Activated CD4-positive, alpha-beta T cell treated with anti-CD3 and anti-CD28 coated beads, Interleukin-2, amount 10 ng/mL, durations not matched to agents 7 days and 5 days (primary cell): ENCODE data around the gene TMSB4X. TPM values are rescaled to one million over a fixed set of nuclear protein-coding genes. Genes with fewer than 3 reads are reported as not detected.
"Not testable (repeated sequence)": the region's sequence is repeated elsewhere in the genome, so short reads cannot be mapped to it uniquely, and the experiment has no call there.

ENCODE experiments used
- CTCF ChIA-PET: fragments of 350-600 bp; sonication (Branson Sonifier 250); formaldehyde crosslinking; loops from one replicate; lab custom pipeline; 2021; ENCODE audit warnings: antibody characterized with exemption; lab: Charles Lee
- POLR2A ChIA-PET: fragments of 350-600 bp; sonication (Branson Sonifier 250); formaldehyde crosslinking; loops from one replicate; lab custom pipeline; 2021; ENCODE audit warnings: antibody characterized with exemption; lab: Charles Lee
- DNase-seq: peaks from one replicate; pipeline ENCODE4 v3.0.0-alpha.2; 2020
- H3K27ac Mint-ChIP-seq: one replicate; pipeline ENCODE4 v1.8.0; 2021; ENCODE audit warnings: mild to moderate bottlenecking, moderate library complexity, mixed read lengths
- H3K27me3 Mint-ChIP-seq: one replicate; pipeline ENCODE4 v1.8.0; 2021; ENCODE audit warnings: mixed read lengths
- H3K36me3 Mint-ChIP-seq: one replicate; pipeline ENCODE4 v1.8.0; 2021; ENCODE audit warnings: low read depth, mixed read lengths
- H3K4me1 Mint-ChIP-seq: one replicate; pipeline ENCODE4 v1.8.0; 2021; ENCODE audit warnings: mixed read lengths
- H3K4me3 Mint-ChIP-seq: one replicate; pipeline ENCODE4 v1.8.0; 2021; ENCODE audit warnings: mild to moderate bottlenecking, moderate library complexity, mixed read lengths
- H3K9me3 Mint-ChIP-seq: one replicate; pipeline ENCODE4 v1.8.0; 2021; ENCODE audit warnings: mixed read lengths
- total RNA-seq, 2 experiments: library from RNA; stranded (reverse); gene quantifications; one replicate each; pipeline ENCODE4 v1.2.3, GENCODE V29; 2021

TMSB4X gene
- total RNA-seq: 1,000 to 10,000 TPM; 9,113 to 9,418 TPM

DNA sequence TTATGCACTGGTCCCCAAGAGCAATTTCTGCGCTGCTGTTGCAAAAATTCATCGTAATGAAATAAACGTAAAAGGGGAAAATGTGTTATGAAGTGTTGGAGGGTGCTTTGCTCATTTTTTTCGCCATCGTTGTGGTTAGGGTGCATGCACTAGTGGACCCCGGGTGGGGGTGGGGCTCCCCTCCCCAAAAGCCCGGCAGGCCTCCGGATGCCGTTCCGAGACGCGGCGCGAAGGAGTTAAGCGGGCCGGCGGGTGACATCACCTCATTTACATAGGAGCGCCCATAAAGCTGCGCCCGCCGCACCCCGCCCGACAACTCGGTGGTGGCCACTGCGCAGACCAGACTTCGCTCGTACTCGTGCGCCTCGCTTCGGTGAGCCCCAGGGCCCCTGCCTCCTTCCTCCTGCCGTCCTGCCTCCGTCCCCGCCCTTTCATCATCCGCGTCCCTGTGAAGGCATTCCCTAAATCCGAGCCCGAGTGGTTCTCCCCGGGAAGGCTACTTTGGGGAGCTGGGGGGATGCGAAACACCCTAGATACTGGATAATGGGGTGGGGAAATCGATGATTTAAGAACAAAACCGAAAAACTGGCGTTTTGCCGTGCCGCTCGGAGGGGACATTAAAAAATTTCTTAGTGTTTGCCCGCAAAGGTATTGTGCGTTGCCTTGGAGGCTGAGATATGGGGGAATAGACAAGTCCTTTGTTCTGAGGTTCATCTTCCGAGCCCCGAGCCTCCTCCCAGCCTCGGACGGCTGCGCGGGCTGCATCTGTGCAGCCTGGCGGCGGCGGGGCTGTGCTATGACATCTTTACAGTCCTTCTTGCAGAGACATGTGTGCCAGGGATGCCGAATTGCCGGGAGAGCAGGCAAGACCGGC is at the start of gene TMSB4X:
Gene TMSB4X, plus strand, starts transcription at position 315 of the 874 bp plus-strand sequence.
- Mint-ChIP-seq H3K4me1 (peaks cover 30% of the 10 kb centered on the region), H3K4me3 (peak within 1 kb of the TSS; percentile 96), H3K9me3 (no peaks in the 10 kb centered on the region)

GRCh38 chrX:12929701-12930100 is 45.2 kb upstream of the TMSB4X start:
- H3K4me1 Mint-ChIP-seq: no peaks in the 10 kb centered on the region
- ChIA-PET CTCF (interaction anchor here (2.1 kb wide), 1 partner anchor 17 kb away, joined by 10 read pairs; no protein-coding TSS in a partner anchor), POLR2A (interaction anchor here (0.7 kb wide), 1 partner anchor 514 kb away, joined by 3 read pairs; no protein-coding TSS in a partner anchor)
- H3K9me3 Mint-ChIP-seq: peaks cover 6% of the 10 kb centered on the region
- H3K27me3 Mint-ChIP-seq: peaks cover 3% of the 10 kb centered on the region
- H3K4me3 Mint-ChIP-seq: no peak overlapping the region
- no peaks in the 10 kb centered on the region for H3K36me3 Mint-ChIP-seq
- no peak overlapping the region for H3K27ac Mint-ChIP-seq
- DNase-seq: no peak

More for the DNA sequence above, at the start of gene TMSB4X:
- Mint-ChIP-seq H3K27me3 (no peaks in the 10 kb centered on the region), H3K36me3 (peaks cover 45% of the 10 kb centered on the region), H3K27ac (peak within 1 kb of the TSS; percentile 99)
- DNase-seq: peak; percentile 85
- ChIA-PET CTCF (interaction anchor here (0.7 to 6.7 kb wide), 8 partner anchors 18 to 117 kb away, joined by 3 to 37 read pairs (median 8); no protein-coding TSS in a partner anchor), POLR2A (interaction anchor here (0.8 to 2.9 kb wide), 7 partner anchors 9 to 113 kb away, joined by 4 to 10 read pairs (median 6); no protein-coding TSS in a partner anchor)

GRCh38 chrX:12930150-12930549 is 44.8 kb upstream of the TMSB4X start:
- no peak for DNase-seq
- Mint-ChIP-seq H3K9me3 (peaks cover 6% of the 10 kb centered on the region), H3K4me3 (no peak overlapping the region), H3K36me3 (no peaks in the 10 kb centered on the region), H3K27me3 (peaks cover 2% of the 10 kb centered on the region), H3K4me1 (no peaks in the 10 kb centered on the region), H3K27ac (no peak overlapping the region)
- ChIA-PET POLR2A (interaction anchor here (0.7 kb wide), 1 partner anchor 514 kb away, joined by 3 read pairs; no protein-coding TSS in a partner anchor), CTCF (interaction anchor here (0.6 to 2.1 kb wide), 3 partner anchors 9 to 684 kb away, joined by 3 to 10 read pairs (median 3); no protein-coding TSS in a partner anchor)

GRCh38 chrX:12932244-12932643 is 42.7 kb upstream of the TMSB4X start:
- ChIA-PET POLR2A (no interaction called here), CTCF (interaction anchor here (1.1 to 1.4 kb wide), 2 partner anchors 14 to 18 kb away, joined by 3 read pairs; no protein-coding TSS in a partner anchor)
- no peak for DNase-seq
- Mint-ChIP-seq H3K4me3 (no peak overlapping the region), H3K27me3 (no peaks in the 10 kb centered on the region), H3K36me3 (no peaks in the 10 kb centered on the region), H3K27ac (no peak overlapping the region), H3K4me1 (no peaks in the 10 kb centered on the region), H3K9me3 (peaks cover 6% of the 10 kb centered on the region)

DNA sequence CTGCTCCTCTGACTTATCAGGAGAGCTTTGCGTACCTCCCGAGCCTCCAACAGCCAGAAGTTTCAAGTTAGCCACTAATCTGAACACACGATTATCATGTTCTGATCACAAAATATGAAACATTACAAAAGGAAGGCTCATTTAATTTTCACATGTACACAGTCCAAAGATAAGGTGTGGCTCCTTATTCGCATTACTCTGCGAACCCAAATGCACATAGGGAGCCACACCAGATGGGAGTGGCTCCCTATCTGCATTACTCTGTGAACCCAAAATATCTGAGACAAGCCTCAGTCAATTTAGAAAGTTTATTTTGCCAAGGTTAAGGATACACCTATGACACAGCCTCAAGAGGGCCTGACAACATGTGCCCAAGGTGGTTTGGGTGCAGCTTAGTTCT is 40.1 kb upstream of the TMSB4X start:
- POLR2A ChIA-PET: no interaction called here
- Mint-ChIP-seq H3K4me3 (no peak overlapping the region), H3K27me3 (no peaks in the 10 kb centered on the region), H3K27ac (no peak overlapping the region), H3K36me3 (no peaks in the 10 kb centered on the region), H3K9me3 (peaks cover 4% of the 10 kb centered on the region), H3K4me1 (no peaks in the 10 kb centered on the region)
- CTCF ChIA-PET: interaction anchor here (1.0 kb wide), 1 partner anchor 12 kb away, joined by 4 read pairs; no protein-coding TSS in a partner anchor
- no peak for DNase-seq

GRCh38 chrX:12936947-12937346 is 38.0 kb upstream of the TMSB4X start:
- ChIA-PET POLR2A (no interaction called here), CTCF (interaction anchor here (1.9 kb wide), 1 partner anchor 10 kb away, joined by 14 read pairs; no protein-coding TSS in a partner anchor)
- no peaks in the 10 kb centered on the region for H3K9me3 Mint-ChIP-seq
- no peaks in the 10 kb centered on the region for H3K4me1 Mint-ChIP-seq
- H3K4me3 Mint-ChIP-seq: no peak overlapping the region
- no peak for DNase-seq
- H3K27me3 Mint-ChIP-seq: no peaks in the 10 kb centered on the region
- H3K36me3 Mint-ChIP-seq: no peaks in the 10 kb centered on the region
- H3K27ac Mint-ChIP-seq: no peak overlapping the region

GRCh38 chrX:12940471-12940870 is 34.4 kb upstream of the TMSB4X start:
- H3K27ac Mint-ChIP-seq, H3K27me3 Mint-ChIP-seq, DNase-seq, H3K9me3 Mint-ChIP-seq, H3K36me3 Mint-ChIP-seq, CTCF ChIA-PET, H3K4me3 Mint-ChIP-seq, H3K4me1 Mint-ChIP-seq, POLR2A ChIA-PET: not testable (repeated sequence)

DNA sequence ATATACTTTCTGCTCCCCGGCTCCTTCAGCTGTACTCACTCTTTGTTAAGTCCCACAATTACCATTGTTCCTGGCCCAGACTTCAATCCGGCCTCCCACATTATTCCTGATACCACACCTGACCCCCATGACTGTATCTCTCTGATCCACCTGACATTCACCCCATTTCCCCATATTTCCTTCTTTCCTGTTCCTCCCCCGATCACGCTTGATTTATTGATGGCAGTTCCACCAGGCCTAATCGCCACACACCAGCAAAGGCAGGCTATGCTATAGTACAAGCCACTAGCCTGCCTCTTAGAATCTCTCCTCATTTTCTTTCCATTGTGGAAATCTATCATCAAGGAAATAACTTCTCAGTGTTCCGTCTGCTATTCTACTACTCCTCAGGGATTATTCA is 31.3 kb upstream of the TMSB4X start:
- DNase-seq, H3K27ac Mint-ChIP-seq, POLR2A ChIA-PET, H3K27me3 Mint-ChIP-seq, H3K36me3 Mint-ChIP-seq, CTCF ChIA-PET, H3K9me3 Mint-ChIP-seq, H3K4me3 Mint-ChIP-seq: not testable (repeated sequence)
- H3K4me1 Mint-ChIP-seq: peaks cover 25% of the 10 kb centered on the region

- H3K27me3 Mint-ChIP-seq, DNase-seq, H3K9me3 Mint-ChIP-seq, POLR2A ChIA-PET, H3K4me3 Mint-ChIP-seq, H3K27ac Mint-ChIP-seq, CTCF ChIA-PET, H3K36me3 Mint-ChIP-seq: not testable (repeated sequence)
- peaks cover 32% of the 10 kb centered on the region for H3K4me1 Mint-ChIP-seq
Measured at GRCh38 chrX:12944452-12944851, 30.5 kb upstream of the TMSB4X start.

DNA sequence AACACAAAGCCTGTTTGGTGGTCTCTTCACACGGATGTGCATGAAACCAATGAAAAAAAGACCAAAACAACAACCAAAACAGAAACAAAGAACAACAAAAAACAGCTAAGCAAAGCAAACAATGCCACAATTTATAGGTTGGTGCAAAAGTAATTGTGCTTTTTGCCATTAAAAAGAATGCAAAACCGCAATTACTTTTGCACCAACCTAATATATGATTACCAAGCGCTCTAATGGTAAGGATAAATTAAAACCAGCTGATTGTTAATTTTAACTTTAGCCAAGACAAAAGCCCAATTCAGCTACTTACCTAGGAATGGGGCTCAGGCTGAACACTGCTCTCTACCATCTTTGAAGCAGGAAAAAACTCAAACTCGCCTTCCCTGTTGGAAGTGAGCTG is 29.4 kb upstream of the TMSB4X start:
- no peak overlapping the region for H3K27ac Mint-ChIP-seq
- no peaks in the 10 kb centered on the region for H3K36me3 Mint-ChIP-seq
- H3K27me3 Mint-ChIP-seq: no peaks in the 10 kb centered on the region
- peaks cover 43% of the 10 kb centered on the region for H3K4me1 Mint-ChIP-seq
- H3K9me3 Mint-ChIP-seq: no peaks in the 10 kb centered on the region
- ChIA-PET CTCF (interaction anchor here (0.9 to 7.2 kb wide), 11 partner anchors 28 to 544 kb away, joined by 3 to 137 read pairs (median 6); partner anchors contain the start of gene TMSB4X), POLR2A (no interaction called here)
- DNase-seq: no peak
- no peak overlapping the region for H3K4me3 Mint-ChIP-seq

- H3K4me3 Mint-ChIP-seq: no peak overlapping the region
- POLR2A ChIA-PET: interaction anchor here (1.0 to 1.4 kb wide), 2 partner anchors 32 to 144 kb away, joined by 4 to 6 read pairs; no protein-coding TSS in a partner anchor
- H3K36me3 Mint-ChIP-seq: no peaks in the 10 kb centered on the region
- CTCF ChIA-PET: interaction anchor here (0.6 to 7.2 kb wide), 71 partner anchors 8 to 1083 kb away, joined by 3 to 137 read pairs (median 4); partner anchors contain the start of genes GEMIN8 and TMSB4X
- peak overlapping the region; percentile 76 for H3K27ac Mint-ChIP-seq
- no peak for DNase-seq
- peaks cover 50% of the 10 kb centered on the region for H3K4me1 Mint-ChIP-seq
- no peaks in the 10 kb centered on the region for H3K27me3 Mint-ChIP-seq
- no peaks in the 10 kb centered on the region for H3K9me3 Mint-ChIP-seq
Measured at GRCh38 chrX:12946406-12946805, 28.5 kb upstream of the TMSB4X start.

GRCh38 chrX:12946838-12947544 is 27.9 kb upstream of the TMSB4X start:
- peak; percentile 79 for DNase-seq
- Mint-ChIP-seq H3K9me3 (no peaks in the 10 kb centered on the region), H3K27me3 (no peaks in the 10 kb centered on the region), H3K4me3 (peak overlapping the region; percentile 13), H3K36me3 (no peaks in the 10 kb centered on the region), H3K27ac (peak overlapping the region; percentile 76), H3K4me1 (peaks cover 55% of the 10 kb centered on the region)
- ChIA-PET POLR2A (interaction anchor here (0.6 to 1.4 kb wide), 3 partner anchors 25 to 143 kb away, joined by 3 to 6 read pairs (median 4); no protein-coding TSS in a partner anchor), CTCF (interaction anchor here (0.5 to 7.2 kb wide), 78 partner anchors 9 to 1082 kb away, joined by 3 to 137 read pairs (median 4); partner anchors contain the start of genes GEMIN8 and TMSB4X)
